H1 (cell line): ENCODE measurements around the gene AQP7. TPM values are rescaled to one million over a fixed set of nuclear protein-coding genes. Genes with fewer than 3 reads are reported as not detected.

Experiments
- CHD1 ChIP-seq: IDR thresholded peaks from 2 replicates; pipeline ENCODE4 v1.6.1; 2012; ENCODE audit warnings: low read depth, low read length, improper control_type of control experiment
- polyA plus RNA-seq, 7 experiments: library from polyadenylated mRNA; depleted of rRNA in 3 of 7; stranded (reverse) in 5 of 7; unstranded in 2 of 7; fragments of >200 nt in 5 of 7; fragments of 200-250 nt in 2 of 7; gene quantifications; 1 replicate in 5 of 7; 2 replicates in 1 of 7; 4 replicates in 1 of 7; pipeline versions ENCODE4 v1.2.1 to v1.2.3, GENCODE V29; 2011 to 2013; ENCODE audit warnings: missing spikeins in 2 of 7, mixed read lengths in 2 of 7
- total RNA-seq: library from RNA; stranded (reverse); fragmentation: NEBNext Ultra II Directional; extraction: Animal tissue kit (Norgen Biotek cat#: 25700); gene quantifications from 2 replicates; pipeline ENCODE4 v1.2.1, GENCODE V29; 2021
- TF ChIP-seq, protein P1 (sequence below): fragments of 300-600 bp; sonication (generic); IDR thresholded peaks from 2 replicates; pipeline ENCODE4 v1.7.1; 2012; ENCODE audit warnings: low read length, moderate library complexity, mild to moderate bottlenecking, inconsistent platforms; ENCODE audit not compliant: insufficient replicate concordance
- TF ChIP-seq, protein P2 (sequence below): IDR thresholded peaks from 2 replicates; pipeline ENCODE4 v1.6.1; 2012; ENCODE audit warnings: inconsistent platforms

AQP7 gene
- total and polyA plus RNA-seq, 2 of the 8 experiments (the other 6 are each of a cell fraction or from before 2014, with no cell fraction given), result not detected

DNA sequence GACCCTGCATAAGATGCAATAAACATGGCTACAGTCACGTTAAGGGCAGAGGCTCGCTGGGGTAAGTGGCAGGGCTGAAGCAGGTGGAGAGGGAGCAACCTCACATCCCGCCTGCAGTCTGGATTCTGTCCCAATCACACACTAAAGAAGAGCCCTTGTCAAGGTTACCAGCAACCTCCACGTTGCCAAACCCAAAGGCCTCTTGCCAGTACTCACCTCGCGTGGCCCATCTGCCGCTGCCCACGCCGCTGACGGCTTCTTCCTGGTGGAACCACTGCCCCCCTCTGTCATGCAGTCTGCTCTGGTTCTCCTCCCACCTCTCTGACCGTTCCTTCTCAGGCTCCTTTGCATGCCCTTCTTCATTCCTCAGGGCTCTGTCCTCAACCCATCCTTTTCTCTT lies 8.8 kb downstream of the AQP7 start (continued):
- TF ChIP-seq, protein P1, sequence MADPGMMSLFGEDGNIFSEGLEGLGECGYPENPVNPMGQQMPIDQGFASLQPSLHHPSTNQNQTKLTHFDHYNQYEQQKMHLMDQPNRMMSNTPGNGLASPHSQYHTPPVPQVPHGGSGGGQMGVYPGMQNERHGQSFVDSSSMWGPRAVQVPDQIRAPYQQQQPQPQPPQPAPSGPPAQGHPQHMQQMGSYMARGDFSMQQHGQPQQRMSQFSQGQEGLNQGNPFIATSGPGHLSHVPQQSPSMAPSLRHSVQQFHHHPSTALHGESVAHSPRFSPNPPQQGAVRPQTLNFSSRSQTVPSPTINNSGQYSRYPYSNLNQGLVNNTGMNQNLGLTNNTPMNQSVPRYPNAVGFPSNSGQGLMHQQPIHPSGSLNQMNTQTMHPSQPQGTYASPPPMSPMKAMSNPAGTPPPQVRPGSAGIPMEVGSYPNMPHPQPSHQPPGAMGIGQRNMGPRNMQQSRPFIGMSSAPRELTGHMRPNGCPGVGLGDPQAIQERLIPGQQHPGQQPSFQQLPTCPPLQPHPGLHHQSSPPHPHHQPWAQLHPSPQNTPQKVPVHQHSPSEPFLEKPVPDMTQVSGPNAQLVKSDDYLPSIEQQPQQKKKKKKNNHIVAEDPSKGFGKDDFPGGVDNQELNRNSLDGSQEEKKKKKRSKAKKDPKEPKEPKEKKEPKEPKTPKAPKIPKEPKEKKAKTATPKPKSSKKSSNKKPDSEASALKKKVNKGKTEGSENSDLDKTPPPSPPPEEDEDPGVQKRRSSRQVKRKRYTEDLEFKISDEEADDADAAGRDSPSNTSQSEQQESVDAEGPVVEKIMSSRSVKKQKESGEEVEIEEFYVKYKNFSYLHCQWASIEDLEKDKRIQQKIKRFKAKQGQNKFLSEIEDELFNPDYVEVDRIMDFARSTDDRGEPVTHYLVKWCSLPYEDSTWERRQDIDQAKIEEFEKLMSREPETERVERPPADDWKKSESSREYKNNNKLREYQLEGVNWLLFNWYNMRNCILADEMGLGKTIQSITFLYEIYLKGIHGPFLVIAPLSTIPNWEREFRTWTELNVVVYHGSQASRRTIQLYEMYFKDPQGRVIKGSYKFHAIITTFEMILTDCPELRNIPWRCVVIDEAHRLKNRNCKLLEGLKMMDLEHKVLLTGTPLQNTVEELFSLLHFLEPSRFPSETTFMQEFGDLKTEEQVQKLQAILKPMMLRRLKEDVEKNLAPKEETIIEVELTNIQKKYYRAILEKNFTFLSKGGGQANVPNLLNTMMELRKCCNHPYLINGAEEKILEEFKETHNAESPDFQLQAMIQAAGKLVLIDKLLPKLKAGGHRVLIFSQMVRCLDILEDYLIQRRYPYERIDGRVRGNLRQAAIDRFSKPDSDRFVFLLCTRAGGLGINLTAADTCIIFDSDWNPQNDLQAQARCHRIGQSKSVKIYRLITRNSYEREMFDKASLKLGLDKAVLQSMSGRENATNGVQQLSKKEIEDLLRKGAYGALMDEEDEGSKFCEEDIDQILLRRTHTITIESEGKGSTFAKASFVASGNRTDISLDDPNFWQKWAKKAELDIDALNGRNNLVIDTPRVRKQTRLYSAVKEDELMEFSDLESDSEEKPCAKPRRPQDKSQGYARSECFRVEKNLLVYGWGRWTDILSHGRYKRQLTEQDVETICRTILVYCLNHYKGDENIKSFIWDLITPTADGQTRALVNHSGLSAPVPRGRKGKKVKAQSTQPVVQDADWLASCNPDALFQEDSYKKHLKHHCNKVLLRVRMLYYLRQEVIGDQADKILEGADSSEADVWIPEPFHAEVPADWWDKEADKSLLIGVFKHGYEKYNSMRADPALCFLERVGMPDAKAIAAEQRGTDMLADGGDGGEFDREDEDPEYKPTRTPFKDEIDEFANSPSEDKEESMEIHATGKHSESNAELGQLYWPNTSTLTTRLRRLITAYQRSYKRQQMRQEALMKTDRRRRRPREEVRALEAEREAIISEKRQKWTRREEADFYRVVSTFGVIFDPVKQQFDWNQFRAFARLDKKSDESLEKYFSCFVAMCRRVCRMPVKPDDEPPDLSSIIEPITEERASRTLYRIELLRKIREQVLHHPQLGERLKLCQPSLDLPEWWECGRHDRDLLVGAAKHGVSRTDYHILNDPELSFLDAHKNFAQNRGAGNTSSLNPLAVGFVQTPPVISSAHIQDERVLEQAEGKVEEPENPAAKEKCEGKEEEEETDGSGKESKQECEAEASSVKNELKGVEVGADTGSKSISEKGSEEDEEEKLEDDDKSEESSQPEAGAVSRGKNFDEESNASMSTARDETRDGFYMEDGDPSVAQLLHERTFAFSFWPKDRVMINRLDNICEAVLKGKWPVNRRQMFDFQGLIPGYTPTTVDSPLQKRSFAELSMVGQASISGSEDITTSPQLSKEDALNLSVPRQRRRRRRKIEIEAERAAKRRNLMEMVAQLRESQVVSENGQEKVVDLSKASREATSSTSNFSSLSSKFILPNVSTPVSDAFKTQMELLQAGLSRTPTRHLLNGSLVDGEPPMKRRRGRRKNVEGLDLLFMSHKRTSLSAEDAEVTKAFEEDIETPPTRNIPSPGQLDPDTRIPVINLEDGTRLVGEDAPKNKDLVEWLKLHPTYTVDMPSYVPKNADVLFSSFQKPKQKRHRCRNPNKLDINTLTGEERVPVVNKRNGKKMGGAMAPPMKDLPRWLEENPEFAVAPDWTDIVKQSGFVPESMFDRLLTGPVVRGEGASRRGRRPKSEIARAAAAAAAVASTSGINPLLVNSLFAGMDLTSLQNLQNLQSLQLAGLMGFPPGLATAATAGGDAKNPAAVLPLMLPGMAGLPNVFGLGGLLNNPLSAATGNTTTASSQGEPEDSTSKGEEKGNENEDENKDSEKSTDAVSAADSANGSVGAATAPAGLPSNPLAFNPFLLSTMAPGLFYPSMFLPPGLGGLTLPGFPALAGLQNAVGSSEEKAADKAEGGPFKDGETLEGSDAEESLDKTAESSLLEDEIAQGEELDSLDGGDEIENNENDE, result no peak
- TF ChIP-seq, protein P2, sequence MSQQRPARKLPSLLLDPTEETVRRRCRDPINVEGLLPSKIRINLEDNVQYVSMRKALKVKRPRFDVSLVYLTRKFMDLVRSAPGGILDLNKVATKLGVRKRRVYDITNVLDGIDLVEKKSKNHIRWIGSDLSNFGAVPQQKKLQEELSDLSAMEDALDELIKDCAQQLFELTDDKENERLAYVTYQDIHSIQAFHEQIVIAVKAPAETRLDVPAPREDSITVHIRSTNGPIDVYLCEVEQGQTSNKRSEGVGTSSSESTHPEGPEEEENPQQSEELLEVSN, result no peak
- no peak for TF ChIP-seq CHD1
